ENCODE measurements around the gene ORC4.

The ORC4 gene

GRCh38 chr2:147934881-147935620 is 85.5 kb downstream of the ORC4 start:
- Mint-ChIP-seq H3K9me3 (no peaks in the 10 kb centered on the region), H3K4me3 (no peak overlapping the region), H3K27me3 (ENCODE audit: low read depth, poor library complexity) (no peaks in the 10 kb centered on the region), H3K27ac (no peak overlapping the region), H3K36me3 (ENCODE audit: low read depth) (peaks cover 37% of the 10 kb centered on the region), H3K4me1 (no peaks in the 10 kb centered on the region)
- DNase-seq = no peak
- TF ChIP-seq, protein P1, sequence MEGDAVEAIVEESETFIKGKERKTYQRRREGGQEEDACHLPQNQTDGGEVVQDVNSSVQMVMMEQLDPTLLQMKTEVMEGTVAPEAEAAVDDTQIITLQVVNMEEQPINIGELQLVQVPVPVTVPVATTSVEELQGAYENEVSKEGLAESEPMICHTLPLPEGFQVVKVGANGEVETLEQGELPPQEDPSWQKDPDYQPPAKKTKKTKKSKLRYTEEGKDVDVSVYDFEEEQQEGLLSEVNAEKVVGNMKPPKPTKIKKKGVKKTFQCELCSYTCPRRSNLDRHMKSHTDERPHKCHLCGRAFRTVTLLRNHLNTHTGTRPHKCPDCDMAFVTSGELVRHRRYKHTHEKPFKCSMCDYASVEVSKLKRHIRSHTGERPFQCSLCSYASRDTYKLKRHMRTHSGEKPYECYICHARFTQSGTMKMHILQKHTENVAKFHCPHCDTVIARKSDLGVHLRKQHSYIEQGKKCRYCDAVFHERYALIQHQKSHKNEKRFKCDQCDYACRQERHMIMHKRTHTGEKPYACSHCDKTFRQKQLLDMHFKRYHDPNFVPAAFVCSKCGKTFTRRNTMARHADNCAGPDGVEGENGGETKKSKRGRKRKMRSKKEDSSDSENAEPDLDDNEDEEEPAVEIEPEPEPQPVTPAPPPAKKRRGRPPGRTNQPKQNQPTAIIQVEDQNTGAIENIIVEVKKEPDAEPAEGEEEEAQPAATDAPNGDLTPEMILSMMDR (IDR thresholded peaks at IDR 0.05) = no peak

GRCh38 chr2:147933931-147934330 is 86.6 kb downstream of the ORC4 start:
- no peak overlapping the region for H3K27ac Mint-ChIP-seq
- no peaks in the 10 kb centered on the region for H3K27me3 Mint-ChIP-seq (ENCODE audit: low read depth, poor library complexity)
- DNase-seq = no peak
- H3K36me3 Mint-ChIP-seq (ENCODE audit: low read depth) = peaks cover 43% of the 10 kb centered on the region
- no peak overlapping the region for H3K4me3 Mint-ChIP-seq
- H3K4me1 Mint-ChIP-seq = no peaks in the 10 kb centered on the region
- no peaks in the 10 kb centered on the region for H3K9me3 Mint-ChIP-seq
- TF ChIP-seq, protein P1 (IDR thresholded peaks at IDR 0.05) = no peak

DNA sequence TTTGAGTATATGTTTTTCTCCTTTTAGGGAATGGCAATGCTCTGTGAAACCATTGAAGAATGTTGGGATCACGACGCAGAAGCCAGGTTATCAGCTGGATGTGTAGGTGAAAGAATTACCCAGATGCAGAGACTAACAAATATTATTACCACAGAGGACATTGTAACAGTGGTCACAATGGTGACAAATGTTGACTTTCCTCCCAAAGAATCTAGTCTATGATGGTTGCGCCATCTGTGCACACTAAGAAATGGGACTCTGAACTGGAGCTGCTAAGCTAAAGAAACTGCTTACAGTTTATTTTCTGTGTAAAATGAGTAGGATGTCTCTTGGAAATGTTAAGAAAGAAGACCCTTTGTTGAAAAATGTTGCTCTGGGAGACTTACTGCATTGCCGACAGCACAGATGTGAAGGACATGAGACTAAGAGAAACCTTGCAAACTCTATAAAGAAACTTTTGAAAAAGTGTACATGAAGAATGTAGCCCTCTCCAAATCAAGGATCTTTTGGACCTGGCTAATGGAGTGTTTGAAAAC is 93.4 kb downstream of the ORC4 start:
- no peaks in the 10 kb centered on the region for H3K27me3 Mint-ChIP-seq (ENCODE audit: low read depth, poor library complexity)
- peak overlapping the region; percentile 90 for H3K27ac Mint-ChIP-seq
- H3K4me1 Mint-ChIP-seq = no peaks in the 10 kb centered on the region
- H3K36me3 Mint-ChIP-seq (ENCODE audit: low read depth) = peaks cover 52% of the 10 kb centered on the region
- no peaks in the 10 kb centered on the region for H3K9me3 Mint-ChIP-seq
- H3K4me3 Mint-ChIP-seq = no peak overlapping the region
- no peak for DNase-seq
- TF ChIP-seq, protein P1 (IDR thresholded peaks at IDR 0.05) = no peak

GRCh38 chr2:147925886-147926285 is 94.7 kb downstream of the ORC4 start:
- Mint-ChIP-seq H3K4me1 (no peaks in the 10 kb centered on the region), H3K27ac (no peak overlapping the region), H3K9me3 (no peaks in the 10 kb centered on the region), H3K36me3 (ENCODE audit: low read depth) (peaks cover 53% of the 10 kb centered on the region), H3K4me3 (no peak overlapping the region), H3K27me3 (ENCODE audit: low read depth, poor library complexity) (no peaks in the 10 kb centered on the region)
- TF ChIP-seq, protein P1 (IDR thresholded peaks at IDR 0.05) = no peak
- DNase-seq = no peak

GRCh38 chr2:147924647-147925046 is 95.9 kb downstream of the ORC4 start:
- no peak for DNase-seq
- Mint-ChIP-seq H3K36me3 (ENCODE audit: low read depth) (peaks cover 53% of the 10 kb centered on the region), H3K4me1 (no peaks in the 10 kb centered on the region), H3K27me3 (ENCODE audit: low read depth, poor library complexity) (no peaks in the 10 kb centered on the region), H3K4me3 (no peak overlapping the region), H3K27ac (no peak overlapping the region), H3K9me3 (no peaks in the 10 kb centered on the region)
- TF ChIP-seq, protein P1 (IDR thresholded peaks at IDR 0.05) = no peak

DNA sequence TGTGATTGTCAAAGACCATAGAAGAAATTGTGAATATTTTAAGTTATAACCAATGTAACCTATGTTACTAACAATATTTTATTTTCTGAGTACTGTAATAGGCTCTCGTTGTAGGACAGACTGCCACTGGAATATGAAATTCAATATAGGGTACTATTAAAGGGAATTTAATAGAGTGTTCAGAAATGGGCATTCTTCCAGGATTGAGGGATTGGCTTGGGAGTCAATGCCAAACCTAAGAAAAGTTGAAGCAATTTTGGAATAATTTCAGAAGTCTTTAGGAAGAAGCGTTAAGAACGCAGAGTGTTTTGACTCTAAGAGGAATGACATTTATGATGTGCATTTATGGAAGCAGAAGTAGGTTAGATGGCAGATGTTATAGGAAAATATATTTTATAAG is 96.7 kb downstream of the ORC4 start:
- no peaks in the 10 kb centered on the region for H3K27me3 Mint-ChIP-seq (ENCODE audit: low read depth, poor library complexity)
- no peak overlapping the region for H3K4me3 Mint-ChIP-seq
- H3K36me3 Mint-ChIP-seq (ENCODE audit: low read depth) = peaks cover 58% of the 10 kb centered on the region
- H3K9me3 Mint-ChIP-seq = no peaks in the 10 kb centered on the region
- no peaks in the 10 kb centered on the region for H3K4me1 Mint-ChIP-seq
- no peak overlapping the region for H3K27ac Mint-ChIP-seq
- TF ChIP-seq, protein P1 (IDR thresholded peaks at IDR 0.05) = no peak
- no peak for DNase-seq

Measured in nephron progenitor cell (in vitro differentiated cells).